ENCODE data around the gene ADM2.

Gene ADM2

DNA sequence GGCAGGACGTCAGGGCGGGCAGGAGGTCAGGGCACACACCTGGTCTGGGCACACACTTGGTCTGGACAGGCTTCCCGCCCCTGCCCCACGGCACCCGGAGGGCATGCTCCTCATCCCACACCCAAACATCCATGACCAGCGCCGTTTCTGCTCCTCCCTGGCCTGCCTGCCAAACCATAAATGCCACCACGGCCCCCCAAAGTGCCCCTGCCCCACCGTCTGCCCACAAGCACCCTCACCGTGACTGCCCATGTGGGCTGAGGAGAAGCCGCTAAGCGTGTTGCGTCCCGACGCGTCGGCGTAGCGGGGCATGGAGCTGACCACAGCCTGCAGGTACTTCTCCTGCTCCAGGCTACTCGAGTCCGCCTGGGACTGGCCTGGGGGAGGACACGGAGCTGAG, 22.3 kb upstream of the ADM2 start:
- Mint-ChIP-seq H3K36me3 (ENCODE audit: low read depth) (peaks cover 15% of the 10 kb centered on the region), H3K27ac (no peak overlapping the region), H3K27me3 (ENCODE audit: low read depth, poor library complexity) (no peaks in the 10 kb centered on the region), H3K4me3 (no peak overlapping the region), H3K4me1 (no peaks in the 10 kb centered on the region), H3K9me3 (no peaks in the 10 kb centered on the region)
- TF ChIP-seq, protein P1, sequence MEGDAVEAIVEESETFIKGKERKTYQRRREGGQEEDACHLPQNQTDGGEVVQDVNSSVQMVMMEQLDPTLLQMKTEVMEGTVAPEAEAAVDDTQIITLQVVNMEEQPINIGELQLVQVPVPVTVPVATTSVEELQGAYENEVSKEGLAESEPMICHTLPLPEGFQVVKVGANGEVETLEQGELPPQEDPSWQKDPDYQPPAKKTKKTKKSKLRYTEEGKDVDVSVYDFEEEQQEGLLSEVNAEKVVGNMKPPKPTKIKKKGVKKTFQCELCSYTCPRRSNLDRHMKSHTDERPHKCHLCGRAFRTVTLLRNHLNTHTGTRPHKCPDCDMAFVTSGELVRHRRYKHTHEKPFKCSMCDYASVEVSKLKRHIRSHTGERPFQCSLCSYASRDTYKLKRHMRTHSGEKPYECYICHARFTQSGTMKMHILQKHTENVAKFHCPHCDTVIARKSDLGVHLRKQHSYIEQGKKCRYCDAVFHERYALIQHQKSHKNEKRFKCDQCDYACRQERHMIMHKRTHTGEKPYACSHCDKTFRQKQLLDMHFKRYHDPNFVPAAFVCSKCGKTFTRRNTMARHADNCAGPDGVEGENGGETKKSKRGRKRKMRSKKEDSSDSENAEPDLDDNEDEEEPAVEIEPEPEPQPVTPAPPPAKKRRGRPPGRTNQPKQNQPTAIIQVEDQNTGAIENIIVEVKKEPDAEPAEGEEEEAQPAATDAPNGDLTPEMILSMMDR (IDR thresholded peaks at IDR 0.05) = no peak
- no peak for DNase-seq

DNA sequence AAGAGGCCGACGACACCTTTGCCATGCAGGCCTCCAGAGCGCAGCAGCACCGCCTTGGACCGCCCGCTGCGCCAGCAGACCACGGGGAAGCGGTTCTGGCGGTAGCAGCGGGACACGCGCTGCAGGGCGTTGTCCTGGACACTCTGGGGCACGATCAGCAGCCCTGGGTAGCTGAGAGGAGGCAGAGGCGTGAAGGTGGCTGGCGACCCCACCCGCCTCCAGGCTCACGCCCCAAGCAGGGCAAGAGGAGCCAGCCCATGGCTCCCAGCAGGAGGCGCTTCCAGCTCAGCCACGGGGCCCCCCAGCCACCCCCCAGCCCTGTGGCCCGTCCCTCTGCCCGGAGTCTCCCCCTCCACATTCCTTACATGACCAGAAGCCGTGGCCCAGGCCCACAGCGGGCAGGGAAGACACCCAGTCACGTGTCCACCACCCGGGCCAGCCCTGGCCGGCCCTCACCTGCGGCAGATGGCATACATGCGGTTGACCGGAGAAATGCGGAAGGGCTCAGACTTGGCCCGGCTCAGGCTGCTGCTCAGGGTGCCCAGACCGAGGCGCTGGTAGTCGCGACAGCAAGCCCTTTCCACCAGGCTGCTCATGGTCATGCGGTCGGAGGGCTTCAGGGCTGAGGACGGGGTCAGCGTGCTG, 21.7 kb upstream of the ADM2 start:
- TF ChIP-seq, protein P1 (IDR thresholded peaks at IDR 0.05) = no peak
- peaks cover 13% of the 10 kb centered on the region for H3K36me3 Mint-ChIP-seq (ENCODE audit: low read depth)
- no peak for DNase-seq

DNA sequence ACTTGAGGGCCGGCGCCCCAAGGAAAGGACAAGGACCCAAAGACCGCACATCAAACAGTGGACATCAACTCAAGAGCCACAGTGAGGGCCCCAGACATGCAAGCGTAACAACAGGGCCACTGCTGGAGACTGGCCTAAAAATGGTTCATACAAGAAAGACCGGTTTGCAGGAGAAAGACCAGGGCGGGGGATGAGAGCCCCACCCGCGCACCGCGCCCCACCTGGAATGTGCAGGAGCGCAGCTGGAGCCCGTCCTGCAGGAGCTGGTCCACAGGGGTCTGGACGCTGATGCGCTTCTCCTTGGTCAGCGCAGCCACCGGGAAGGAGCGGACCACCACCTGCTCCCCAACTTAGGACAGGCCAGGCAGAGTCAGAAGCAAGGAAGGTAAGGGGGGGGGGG, 20.4 kb upstream of the ADM2 start:
- DNase-seq = no peak
- TF ChIP-seq, protein P1 (IDR thresholded peaks at IDR 0.05) = no peak
- no peaks in the 10 kb centered on the region for H3K4me1 Mint-ChIP-seq
- no peak overlapping the region for H3K4me3 Mint-ChIP-seq
- H3K27me3 Mint-ChIP-seq (ENCODE audit: low read depth, poor library complexity) = no peaks in the 10 kb centered on the region
- H3K9me3 Mint-ChIP-seq = no peaks in the 10 kb centered on the region
- peaks cover 9% of the 10 kb centered on the region for H3K36me3 Mint-ChIP-seq (ENCODE audit: low read depth)
- no peak overlapping the region for H3K27ac Mint-ChIP-seq

More for the DNA sequence above, 21.7 kb upstream of the ADM2 start:
- Mint-ChIP-seq H3K27me3 (ENCODE audit: low read depth, poor library complexity) (no peaks in the 10 kb centered on the region), H3K4me1 (no peaks in the 10 kb centered on the region), H3K4me3 (no peak overlapping the region), H3K9me3 (no peaks in the 10 kb centered on the region), H3K27ac (no peak overlapping the region)

DNA sequence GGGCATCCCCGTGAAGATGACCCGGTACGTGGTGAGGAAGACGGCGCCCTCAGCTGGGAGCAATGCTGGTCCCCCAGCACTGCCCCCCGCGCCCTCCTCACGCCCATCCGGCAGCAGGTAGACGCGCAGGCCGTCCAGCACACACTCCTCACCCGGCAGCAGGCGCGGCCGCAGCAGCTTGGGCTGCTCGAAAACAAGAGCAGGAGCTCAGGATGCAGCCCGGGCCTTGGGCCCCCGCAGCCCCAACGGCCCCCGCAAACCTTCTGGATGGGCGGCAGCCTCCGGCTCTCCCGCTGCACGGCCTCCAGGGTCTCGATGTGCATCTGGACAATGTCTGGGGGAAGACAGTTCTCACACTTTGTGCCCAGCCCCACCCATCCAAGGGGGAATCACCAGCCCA, 19.8 kb upstream of the ADM2 start:
- no peaks in the 10 kb centered on the region for H3K4me1 Mint-ChIP-seq
- H3K4me3 Mint-ChIP-seq = no peak overlapping the region
- no peak for DNase-seq
- TF ChIP-seq, protein P1 (IDR thresholded peaks at IDR 0.05) = no peak
- no peak overlapping the region for H3K27ac Mint-ChIP-seq
- no peaks in the 10 kb centered on the region for H3K27me3 Mint-ChIP-seq (ENCODE audit: low read depth, poor library complexity)
- no peaks in the 10 kb centered on the region for H3K9me3 Mint-ChIP-seq
- peaks cover 12% of the 10 kb centered on the region for H3K36me3 Mint-ChIP-seq (ENCODE audit: low read depth)

DNA sequence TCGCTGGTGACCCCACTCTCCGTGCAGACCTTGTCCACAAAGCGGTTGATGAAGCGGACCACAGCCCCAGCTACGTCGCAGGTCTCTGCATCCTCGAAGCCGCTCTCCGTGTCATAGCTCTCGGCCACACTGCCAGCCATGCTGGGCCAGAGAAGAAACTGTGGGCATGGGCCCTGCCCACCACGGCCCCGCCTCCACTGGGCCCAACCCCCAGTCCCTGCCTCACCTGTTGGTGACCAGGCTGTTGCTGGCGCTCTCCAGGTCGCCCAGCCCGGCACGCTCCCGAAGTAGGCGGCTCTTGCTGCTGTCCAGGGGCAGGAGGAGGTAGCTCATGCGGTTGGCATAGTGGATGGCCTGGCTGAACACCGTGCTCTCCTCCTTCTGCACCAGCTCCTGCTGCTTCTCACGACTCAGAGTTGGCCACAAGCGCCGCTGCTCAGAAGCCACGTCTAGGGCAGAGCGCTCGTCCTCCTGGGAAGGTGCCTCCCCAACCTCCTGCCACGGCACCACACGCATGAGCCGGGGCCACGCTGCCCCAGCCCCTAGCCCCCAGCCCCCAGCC, 19.3 kb upstream of the ADM2 start:
- TF ChIP-seq, protein P1 (IDR thresholded peaks at IDR 0.05) = no peak
- no peak for DNase-seq
- Mint-ChIP-seq H3K9me3 (no peaks in the 10 kb centered on the region), H3K4me3 (no peak overlapping the region), H3K4me1 (no peaks in the 10 kb centered on the region), H3K36me3 (ENCODE audit: low read depth) (peaks cover 18% of the 10 kb centered on the region), H3K27me3 (ENCODE audit: low read depth, poor library complexity) (no peaks in the 10 kb centered on the region), H3K27ac (no peak overlapping the region)

Data from nephron progenitor cell (in vitro differentiated cells).